Inferior parietal cortex (tissue), 1 donor: ENCODE results near the gene EHBP1.

Source experiments
- DNase-seq: peaks from one replicate; pipeline ENCODE4 v3.0.0-alpha.2; 2016; ENCODE audit errors: extremely low spot score

EHBP1 gene

DNA sequence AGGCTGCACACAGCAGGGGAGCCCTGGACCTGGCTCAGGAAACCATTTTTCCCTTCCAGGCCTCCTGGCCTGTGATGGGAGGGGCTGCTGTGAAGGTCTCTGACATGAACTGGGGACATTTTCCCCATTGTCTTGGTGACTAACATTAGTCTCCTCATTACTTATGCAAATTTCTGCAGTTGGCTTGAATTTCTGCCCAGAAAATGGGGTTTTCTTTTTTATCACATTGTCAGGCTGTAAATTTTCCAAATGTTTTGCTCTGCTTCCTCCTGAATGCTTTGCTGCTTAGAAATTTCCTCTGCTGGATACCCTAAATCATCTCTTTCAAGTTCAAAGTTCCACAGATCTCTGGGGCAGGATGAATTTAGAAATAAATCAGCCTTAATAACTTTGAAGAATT, 78.2 kb downstream of the EHBP1 start:
- DNase-seq = no peak

DNA sequence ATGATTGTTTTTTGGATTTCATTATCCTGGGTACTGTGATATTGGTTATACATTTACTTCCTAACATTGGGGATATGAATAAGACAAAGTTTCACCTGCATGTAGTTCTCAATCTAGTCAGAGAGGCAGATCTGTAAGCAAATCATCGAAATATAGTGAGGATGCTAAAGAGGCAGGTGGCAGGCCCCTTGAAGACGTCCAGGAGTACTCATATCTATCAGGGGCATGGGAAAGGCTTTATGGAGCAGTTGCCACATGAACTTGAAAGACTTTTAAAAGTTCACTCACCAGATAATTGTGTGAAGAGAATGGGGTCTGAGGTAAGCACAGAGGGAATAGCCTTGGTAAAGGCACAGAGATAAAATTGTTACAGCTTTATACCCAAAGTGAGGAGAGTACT, 78.8 kb downstream of the EHBP1 start:
- DNase-seq = no peak

DNA sequence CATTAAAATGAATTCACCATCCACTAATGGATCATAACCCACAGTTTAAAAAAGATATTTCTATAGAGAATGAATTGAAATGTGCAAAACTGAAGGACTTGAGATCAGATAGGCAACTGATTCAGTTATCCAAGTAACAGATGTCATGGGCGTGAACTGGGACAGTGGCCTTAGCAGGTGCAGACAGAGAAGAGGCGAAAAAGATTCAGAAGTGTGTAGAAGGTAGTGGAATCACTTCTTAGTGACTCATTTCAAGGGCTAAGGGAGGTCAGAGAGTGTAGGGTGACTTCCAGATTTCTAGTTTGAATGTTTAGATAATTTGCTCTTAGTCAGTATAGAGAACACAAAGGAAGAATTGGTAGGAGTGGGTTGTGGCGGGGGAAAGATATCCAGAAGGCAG, 79.7 kb downstream of the EHBP1 start:
- DNase-seq = no peak

DNA sequence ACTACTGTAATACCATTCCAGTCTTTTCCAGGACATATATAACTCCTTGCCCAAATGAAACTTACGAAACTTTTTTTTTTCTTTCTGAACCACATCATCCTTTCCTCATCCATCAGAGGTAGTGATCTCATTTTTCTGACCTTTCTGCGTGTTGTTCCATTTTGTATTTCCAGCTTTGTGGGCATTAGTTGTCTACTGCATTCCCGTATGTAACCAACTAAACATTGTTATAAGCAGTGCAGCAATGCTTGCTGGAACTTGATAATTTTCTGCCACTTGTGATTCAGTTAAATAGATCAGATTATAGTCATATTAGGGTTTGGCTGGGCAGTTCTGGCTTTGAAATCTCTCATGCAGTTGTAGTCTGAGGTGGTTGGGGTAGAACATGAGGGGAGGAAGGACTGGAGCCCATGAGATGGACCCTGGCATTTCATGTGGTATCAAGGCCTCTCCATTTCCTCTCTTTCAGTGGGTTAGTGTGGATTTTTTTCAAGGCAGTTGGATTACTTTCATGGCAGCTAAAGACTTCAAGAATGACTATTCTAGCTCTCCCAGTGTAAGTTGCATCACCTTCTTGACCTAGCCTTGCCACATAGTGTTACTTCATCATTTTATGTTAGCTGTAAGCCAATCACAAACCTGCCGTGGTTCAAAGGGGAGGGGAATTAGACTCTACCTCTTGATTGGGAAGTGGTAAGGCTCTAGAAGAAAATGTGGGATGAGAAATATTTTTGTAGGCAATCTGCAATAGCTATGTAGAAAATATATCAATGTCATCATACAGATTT, 80.5 kb downstream of the EHBP1 start:
- DNase-seq = no peak

DNA sequence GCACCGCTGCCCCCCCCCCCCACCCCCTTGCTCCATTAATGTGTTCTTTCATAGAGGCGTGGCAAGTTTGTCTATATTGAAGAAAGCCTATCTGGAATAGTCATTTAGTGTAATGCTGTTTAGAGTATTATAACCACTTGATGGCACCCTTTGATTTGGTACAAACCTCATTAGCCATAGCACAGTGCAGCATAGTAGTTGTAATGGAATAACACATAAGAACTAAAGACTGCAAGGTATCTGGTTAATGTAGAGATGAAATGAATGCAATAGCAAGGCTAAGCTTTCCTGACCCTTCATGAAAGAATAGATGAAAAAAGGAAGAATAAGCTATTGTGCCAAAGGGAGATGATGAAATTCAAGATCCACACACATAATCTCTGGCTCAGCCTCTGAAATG, 81.9 kb downstream of the EHBP1 start:
- peak; percentile 55 for DNase-seq

DNA sequence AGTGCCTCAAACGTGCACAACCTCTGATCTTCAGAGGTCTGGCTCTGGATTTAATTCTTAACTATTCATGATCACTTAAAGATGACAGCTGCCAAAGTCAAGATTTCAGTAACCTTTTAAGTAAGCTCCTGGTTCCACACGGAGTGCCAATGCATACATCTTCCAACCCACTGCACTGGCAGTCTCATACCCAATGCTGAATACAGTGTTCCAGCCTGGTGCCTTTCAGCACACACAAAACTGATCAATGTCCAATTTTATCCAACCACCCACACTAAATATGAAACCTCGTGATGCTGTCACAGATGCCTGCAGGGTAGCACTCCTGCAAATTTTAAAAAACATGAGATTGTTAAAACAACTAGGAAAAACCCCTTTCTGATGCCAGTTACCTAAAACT, 84.0 kb downstream of the EHBP1 start:
- DNase-seq = no peak

DNA sequence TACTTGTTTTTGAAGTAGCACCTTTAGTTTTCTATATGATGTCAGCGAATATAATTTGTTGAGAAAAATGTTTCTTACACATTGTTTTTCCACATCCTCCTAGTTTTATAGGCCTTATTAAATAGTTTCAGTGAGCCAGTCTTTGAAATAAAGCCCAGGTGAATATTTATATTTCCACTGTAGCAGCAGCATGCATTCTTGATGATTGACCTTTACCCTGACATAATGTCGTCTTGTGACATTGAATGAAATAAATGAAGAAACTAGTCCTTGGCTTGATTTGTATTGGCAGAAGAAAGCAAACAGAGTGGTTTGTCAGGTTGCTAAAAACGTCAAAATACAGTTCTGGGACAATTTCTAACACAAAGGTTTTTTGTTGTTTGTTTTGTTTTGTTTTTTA, 84.4 kb downstream of the EHBP1 start:
- no peak for DNase-seq

DNA sequence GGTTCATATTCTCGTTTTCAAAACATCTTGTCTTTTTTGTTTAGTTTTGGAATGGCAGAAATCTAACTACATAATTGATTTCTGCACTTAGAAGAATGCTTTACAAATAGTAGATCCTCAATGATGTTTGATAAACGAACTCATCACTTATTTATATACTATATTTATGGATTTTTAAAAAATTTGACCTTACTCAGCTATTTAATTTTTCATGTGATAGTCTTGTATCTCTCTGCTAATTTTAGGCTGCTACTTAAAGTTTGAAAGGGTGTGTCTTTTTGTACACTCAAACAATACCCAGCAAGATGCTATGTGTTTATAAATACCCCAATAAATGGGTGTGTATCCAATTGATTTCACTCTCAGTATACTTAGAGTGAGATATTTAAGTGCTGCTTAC, 86.9 kb downstream of the EHBP1 start:
- no peak for DNase-seq

DNA sequence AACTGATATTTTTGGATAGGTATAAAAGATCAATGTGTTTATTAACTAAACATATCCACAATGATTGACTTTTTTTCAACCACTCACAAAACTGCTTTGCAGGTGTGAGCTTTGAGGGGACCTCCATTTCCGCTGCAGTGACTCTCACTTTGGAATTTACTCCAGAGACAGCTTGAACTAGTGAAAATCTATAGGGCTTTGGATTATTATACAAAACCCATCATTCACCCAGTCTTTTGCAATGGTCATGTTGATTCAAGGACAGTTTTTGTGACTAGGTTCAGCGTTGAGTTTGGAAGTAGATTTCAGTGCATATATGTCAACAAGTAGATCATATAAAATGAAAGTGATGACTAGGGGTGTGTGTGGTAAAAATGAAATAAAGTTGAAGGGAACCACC, 87.7 kb downstream of the EHBP1 start:
- no peak for DNase-seq

DNA sequence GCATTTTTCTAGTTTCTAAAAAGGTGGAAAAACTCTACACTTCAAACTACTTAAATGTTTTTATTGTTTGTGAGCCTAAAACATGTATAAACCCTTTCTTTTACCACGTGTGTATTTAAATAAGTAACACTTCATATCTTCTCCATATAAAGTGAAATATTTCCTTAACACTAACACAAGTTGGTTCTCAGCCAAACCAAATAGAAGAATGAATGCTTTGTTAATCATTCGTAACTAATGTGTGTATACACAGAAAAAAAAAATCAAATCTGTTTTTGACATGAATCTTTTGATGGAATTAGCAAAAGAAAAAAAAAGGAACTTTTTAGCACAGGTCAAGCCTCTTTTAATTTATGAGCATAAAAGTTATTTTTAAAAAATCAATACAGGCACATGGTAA, 89.3 kb downstream of the EHBP1 start:
- DNase-seq = no peak

DNA sequence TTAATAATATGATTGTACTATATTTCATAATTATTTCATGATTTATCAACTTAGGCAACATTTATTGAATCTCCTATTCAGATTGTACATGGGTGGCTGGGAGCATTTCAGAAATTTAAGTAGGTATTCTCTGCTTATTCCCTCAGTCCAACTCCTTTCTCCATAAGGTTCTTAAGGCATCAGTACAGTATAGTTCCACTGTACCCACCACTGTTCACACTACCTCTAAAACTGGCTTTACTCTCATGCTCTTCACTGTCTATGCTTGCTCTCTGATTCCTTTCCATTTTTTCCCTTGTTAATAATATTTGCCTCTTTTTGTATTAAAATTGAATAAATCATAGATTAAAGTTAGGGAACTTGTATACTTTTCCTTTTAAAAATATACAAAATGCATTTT, 89.8 kb downstream of the EHBP1 start:
- no peak for DNase-seq

DNA sequence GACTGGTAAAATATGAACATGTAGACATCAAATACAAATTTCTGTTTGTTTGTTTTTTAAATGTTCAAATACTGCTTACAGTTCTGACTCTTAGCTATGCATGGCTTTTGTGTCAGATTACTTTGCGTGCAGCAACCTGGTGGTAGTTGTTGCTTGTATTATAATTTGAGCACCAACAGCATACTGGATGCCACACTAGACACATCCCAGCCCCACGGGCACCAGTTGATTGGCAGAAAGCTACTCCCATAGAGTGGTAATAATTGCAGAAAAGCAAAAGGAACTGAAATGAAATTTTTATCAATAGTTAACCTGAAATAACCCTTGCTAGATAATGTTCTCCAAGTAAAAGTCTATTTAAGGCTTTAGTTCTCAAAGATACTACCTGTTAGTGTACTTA, 91.6 kb downstream of the EHBP1 start:
- no peak for DNase-seq

DNA sequence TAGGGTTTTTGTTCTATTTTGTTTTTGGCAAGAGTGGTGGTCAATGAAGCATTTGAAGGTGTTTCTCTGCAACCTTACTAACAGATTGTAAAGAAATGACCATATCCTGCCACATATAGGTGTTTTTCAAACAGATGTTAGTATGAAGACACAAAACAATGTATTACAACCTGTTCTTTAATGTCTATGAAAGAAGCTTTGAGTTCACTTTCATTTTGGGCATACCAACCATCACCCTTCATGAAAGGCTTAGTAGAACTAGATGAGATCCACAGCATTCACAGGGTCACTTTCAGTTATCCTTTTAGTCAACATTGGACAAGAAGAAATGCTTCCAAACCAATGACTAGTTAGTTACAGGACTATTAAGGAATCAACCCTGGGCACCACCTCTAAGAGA, 95.1 kb downstream of the EHBP1 start:
- DNase-seq = no peak

DNA sequence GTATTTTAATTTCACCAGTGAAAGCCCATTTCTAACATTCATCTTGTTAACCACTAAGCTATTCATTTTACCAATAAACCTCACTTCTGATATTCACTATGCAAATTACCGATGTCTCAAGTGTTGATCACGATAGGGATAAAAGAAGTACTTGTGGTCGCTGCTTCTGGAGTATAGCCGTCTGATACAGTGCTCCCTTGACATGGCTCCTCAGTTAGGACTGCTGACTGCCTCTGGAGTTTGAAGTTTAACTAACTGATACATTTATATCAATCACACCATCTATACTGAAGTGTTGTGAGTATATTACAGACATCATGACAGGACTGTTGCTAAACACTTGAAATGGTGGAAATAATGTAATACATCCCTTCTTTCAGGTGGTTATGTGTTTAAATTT, 95.6 kb downstream of the EHBP1 start:
- no peak for DNase-seq

DNA sequence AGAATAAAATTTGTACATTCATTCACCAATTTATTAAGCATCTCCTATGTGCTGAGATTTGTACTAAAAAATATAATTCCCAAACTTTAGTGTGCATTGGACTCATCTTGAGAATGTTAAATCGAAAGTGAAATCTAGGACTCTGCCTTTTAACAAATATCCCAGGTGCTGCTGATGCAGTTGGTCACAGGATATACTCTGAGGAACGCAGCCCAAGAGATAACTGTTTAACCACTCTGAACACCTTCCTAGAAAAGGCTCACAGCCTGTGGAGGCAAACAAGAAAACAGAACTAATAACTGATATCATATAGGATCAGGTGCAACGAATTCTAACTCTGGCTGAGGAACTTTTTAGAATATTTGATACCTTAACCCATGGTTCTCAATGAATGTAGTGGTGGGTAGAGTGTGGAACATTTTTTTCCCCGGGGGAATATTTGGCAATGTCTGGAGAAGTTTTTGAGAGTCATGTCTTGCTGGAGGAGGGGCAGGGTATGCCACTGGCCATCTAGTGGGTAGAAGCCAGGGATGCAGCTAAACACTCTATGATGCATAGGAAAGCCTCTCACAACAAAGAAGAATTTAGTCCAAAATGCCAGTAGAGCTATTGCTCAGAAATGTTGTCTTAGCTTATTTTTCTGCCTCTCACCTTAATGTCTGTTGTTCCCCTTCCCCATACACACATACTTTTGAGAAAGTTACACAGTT, 96.5 kb downstream of the EHBP1 start:
- no peak for DNase-seq

DNA sequence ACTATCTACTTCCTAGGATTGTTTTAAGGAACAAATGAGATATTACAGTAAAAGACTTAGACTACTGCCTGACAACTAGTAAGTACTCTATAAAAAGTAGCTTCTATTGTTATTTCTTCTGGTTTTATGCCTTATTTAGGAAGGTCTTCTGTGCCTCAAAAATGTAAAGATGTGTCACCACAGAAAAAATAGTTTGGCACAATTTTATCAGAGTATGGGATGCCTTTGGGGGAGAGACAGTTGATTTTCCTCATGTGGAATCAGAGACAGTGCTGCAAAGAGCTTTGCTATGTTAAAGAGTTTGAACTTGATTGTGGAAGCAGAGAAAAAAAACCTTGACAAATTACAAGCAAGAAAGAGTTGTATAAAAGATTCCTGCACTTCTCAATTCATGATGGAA, 98.4 kb downstream of the EHBP1 start:
- no peak for DNase-seq

DNA sequence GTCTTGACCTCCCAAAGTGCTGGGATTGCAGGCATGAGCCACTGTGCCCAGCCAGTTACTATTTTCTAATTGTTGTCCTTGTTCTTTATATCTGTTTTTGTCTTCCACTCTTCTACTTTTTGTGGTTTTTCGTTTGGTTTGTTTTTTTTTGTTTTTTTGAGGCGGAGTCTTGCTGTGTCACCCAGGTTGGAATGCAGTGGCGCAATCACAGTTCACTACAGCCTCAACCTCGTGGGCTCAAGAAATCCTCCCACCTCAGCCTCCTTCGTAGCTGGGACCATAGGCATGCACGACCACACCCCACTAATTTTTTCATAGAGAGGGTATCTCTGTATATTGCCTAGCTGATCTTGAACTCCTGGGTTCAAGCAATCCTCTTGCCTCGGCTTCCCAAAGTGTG, 100.7 kb downstream of the EHBP1 start:
- no peak for DNase-seq

DNA sequence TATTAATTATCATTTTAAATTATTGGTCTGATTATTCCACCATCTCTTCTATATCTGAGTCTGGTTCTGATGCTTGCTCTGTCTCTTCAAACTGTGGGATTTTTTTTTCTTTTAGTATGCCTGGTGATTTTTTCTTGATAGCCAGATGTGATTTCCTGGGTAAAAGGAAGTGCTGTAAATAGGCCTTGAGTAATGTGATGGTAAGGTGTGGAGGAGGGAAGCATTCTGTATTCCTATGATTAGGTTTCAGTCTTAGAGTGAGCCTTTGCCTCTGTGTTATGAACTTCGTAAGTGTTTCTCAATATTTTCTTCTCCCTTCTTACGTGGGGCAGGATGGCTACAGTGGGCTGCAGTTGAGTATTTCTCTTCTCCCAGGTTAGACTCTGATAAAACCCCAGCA, 103.0 kb downstream of the EHBP1 start:
- DNase-seq = no peak

DNA sequence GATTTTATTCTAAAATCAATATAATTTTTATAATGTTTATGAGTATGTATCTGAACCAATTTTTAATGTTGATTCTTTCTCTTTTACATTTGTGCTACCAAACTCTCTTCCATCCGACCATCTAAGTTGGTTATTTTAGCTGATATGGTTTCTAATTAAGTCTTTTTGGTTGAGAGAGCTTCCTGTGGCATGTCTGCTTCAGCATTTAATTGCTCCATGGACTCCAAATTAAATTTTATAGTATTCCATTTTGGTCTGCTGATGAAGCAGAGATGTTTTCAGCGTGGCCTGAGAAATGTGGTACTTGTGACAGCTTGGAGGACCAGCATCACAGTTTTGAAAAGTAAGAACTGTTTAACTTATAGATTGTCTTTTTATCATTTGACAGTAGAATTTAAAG, 105.6 kb downstream of the EHBP1 start:
- no peak for DNase-seq

DNA sequence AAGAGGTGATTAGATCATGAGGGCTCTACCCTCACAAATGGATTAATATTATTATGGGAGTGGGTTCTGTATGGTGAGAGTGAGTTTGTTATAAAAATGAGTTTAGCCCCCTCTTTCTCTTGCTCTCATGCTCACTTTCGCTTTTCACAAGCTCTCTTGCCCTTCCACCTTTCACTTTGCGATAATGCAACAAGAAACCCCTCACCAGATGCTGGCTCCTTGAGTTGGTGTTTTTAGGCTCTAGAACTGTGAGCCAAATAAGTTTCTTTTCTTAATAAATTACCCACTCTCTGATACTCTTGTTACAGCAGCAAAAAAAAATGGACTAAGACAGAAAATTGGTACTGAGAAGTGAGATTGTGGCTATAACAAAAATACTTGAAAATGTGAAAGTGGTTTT, 106.5 kb downstream of the EHBP1 start:
- DNase-seq = no peak

DNA sequence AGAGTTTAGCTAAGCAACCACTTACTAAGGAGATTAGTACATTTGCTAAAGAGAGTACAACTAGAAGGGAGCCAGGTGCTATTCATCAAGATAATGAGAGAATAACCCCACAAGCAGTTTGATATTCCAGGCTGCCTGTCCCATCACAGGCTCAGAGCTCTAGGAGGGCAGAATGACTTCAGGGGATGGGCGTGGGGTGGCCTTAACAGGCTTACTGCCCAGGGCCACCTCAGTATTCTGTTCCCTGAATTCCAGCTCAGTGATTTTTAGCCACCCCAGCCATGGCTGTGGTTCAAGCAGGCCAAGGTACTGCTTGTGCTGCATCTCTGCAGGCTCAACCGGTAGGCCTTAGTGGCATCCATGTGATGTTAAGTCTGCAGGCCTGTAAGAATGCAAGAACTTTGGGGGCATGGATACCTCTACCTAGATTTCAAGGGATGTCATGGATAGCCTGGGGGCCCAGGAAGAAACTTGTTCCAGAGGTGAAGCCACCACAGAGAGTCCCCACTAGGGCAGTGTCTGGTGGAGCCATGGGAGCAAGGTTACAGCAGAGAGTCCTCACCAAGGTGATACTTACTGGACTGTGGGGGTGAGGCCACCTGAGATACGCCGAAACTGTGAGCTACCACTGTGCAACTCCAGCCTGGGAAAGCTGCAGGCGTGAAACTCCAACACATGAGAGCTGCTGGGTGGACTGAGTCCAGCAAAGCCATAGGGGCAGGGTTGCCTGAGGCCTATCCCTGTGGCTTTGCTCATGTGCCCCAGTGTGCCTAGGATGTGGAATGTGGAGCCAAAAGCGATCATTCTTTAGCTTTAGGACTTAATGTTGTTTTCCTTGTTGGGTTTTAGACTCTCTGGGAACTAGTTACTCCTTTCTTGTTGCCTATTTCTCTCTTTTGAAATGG, 107.7 kb downstream of the EHBP1 start:
- no peak for DNase-seq

DNA sequence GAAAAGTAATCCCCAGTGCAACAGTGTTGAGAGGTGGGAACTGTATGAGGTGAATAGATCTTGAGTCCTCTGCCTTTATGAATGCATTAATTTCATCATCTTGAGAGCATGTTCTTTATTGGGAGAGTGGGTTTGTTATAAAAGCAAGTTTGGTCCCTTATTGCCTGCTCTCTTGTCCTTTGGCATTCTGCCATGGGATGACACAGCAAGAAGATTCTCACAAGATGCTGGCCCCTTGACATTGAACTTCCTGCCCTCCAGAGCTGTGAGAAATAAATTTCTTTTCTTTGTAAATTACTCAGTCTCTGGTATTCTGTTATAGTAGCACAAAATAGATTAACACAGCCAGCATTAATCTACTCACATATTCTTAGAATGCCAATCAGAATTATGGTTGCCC, 108.6 kb downstream of the EHBP1 start:
- no peak for DNase-seq

DNA sequence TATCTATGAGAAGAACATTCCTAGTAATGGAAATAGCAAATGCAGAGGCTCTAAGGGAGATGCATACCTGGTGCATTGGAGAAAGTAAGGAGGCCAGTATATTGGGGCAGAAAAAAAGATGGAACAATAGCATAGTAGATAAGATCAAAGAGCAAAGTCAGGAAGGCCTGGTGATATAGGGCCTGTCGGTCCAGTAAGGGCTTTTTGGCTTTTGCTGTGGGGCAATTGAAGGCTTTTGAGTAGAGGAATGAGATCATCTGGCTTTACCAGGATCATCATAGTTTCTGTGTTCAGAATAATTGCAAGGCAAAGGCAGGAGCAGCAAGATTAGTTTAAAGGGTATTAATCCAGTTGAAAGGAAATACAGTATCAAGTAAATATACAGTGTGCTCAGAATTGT, 111.8 kb downstream of the EHBP1 start:
- DNase-seq = no peak
